SU-DHL-6 (cell line): Measurements from ENCODE around the gene SLPI.

Source experiments
- H2AFZ ChIP-seq: fragments of 200-600 bp; sonication (generic); 2 replicates; pipeline ENCODE4 v1.6.1; 2014; ENCODE audit warnings: low read depth, mild to moderate bottlenecking, moderate library complexity, mixed read lengths, antibody characterized with exemption, low read length; ENCODE audit not compliant: severe bottlenecking
- H3F3A ChIP-seq: fragments of 200-600 bp; shearing (Covaris generic); 2 replicates; pipeline ENCODE4 v1.6.0; 2016; ENCODE audit warnings: antibody characterized with exemption, mild to moderate bottlenecking; ENCODE audit not compliant: insufficient read depth
- H3K27ac ChIP-seq: fragments of 200-600 bp; sonication (generic); 2 replicates; pipeline ENCODE4 v1.5.1; 2016; ENCODE audit warnings: low read depth, mild to moderate bottlenecking, low read length, moderate library complexity, mixed read lengths
- H3K27me3 ChIP-seq: fragments of 200-600 bp; sonication (generic), shearing (Covaris generic); 2 replicates; pipeline ENCODE4 v1.6.0; 2014; ENCODE audit warnings: mild to moderate bottlenecking, low read length
- H3K36me3 ChIP-seq: fragments of 200-600 bp; sonication (generic); 2 replicates; pipeline ENCODE4 v1.6.1; 2014; ENCODE audit warnings: mild to moderate bottlenecking, low read length, mixed read lengths
- H3K4me2 ChIP-seq: fragments of 300-600, 200-600 bp; shearing (Covaris generic), sonication (generic); 2 replicates; pipeline ENCODE4 v1.6.0; 2014; ENCODE audit warnings: low read length, low read depth, mild to moderate bottlenecking; ENCODE audit not compliant: poor library complexity, severe bottlenecking
- H3K4me3 ChIP-seq: fragments of 200-600 bp; sonication (generic); 2 replicates; pipeline ENCODE4 v1.5.1; 2014; ENCODE audit warnings: antibody characterized with exemption, low read length, mild to moderate bottlenecking, mixed read lengths; ENCODE audit not compliant: insufficient read depth, poor library complexity, severe bottlenecking
- H3K79me2 ChIP-seq: fragments of 200-600 bp; sonication (generic); 2 replicates; pipeline ENCODE4 v1.6.1; 2014; ENCODE audit warnings: mild to moderate bottlenecking, low read length, moderate library complexity; ENCODE audit not compliant: insufficient read depth
- H3K9ac ChIP-seq: fragments of 200-600 bp; sonication (generic); 2 replicates; pipeline ENCODE4 v1.7.0; 2014; ENCODE audit warnings: mild to moderate bottlenecking, low read length
- H3K9me2 ChIP-seq: fragments of 200-600 bp; sonication (generic); replicated peaks from 2 replicates; pipeline ENCODE4 v1.6.1; 2014; ENCODE audit warnings: low read length; ENCODE audit not compliant: insufficient read depth
- H3K9me3 ChIP-seq: fragments of 200-600 bp; sonication (generic); 2 replicates; pipeline ENCODE4 v1.6.1; 2014; ENCODE audit warnings: low read length, mixed read lengths; ENCODE audit not compliant: insufficient read depth
- H4K20me1 ChIP-seq: fragments of 200-600 bp; sonication (generic); 2 replicates; pipeline ENCODE4 v1.6.1; 2014; ENCODE audit warnings: low read depth, mild to moderate bottlenecking, antibody characterized with exemption, low read length, moderate library complexity, mixed read lengths
- CTCF ChIP-seq: fragments of 200-600 bp; sonication (generic); IDR thresholded peaks from one replicate; pipeline ENCODE4 v1.5.1; 2017; ENCODE audit warnings: antibody characterized with exemption, mild to moderate bottlenecking, low read length, moderate library complexity; ENCODE audit not compliant: insufficient read depth, poor library complexity, severe bottlenecking
- EZH2phosphoT487 ChIP-seq: fragments of 200-600 bp; sonication (generic), shearing (Covaris generic); conservative IDR thresholded peaks from 2 replicates; pipeline ENCODE4 v1.6.1; 2018; ENCODE audit warnings: mild to moderate bottlenecking, antibody characterized with exemption, low read length, moderate library complexity, mixed read lengths

The SLPI gene

DNA sequence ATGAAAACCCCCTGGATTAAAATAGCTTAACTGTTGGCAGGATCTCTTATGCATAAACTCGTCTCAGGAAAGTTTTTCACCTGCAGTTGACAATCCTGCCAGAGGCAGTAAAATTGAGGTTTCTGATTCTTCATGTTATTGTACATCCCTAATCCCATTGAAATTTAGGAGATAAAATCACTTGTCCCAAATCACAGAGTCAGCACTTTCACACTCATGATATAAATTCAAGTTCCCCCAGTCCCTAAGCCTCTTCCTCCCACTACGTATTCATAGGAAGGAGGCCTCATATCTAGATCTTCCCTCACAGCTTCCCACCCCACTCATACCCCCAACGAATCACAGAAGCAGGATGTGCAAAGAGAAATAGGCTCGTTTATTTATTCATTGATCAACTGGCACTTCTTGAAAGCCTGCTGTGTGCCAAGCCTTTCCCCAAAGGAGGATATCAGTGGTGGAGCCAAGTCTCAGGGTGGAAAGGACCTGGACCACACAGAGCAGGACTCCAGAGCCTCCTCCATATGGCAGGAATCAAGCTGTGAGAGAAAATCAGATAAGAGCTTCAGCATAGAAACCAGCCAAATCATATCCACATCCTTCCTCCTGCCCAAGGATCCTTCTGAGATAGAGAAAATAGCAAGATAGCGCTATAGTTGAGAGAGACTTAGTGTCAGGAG lies 2.3 kb downstream of the SLPI start:
- Histone ChIP-seq H3F3A (no peaks in the 10 kb centered on the region), H3K36me3 (no peaks in the 10 kb centered on the region), H3K9me2 (no peaks in the 10 kb centered on the region), H3K27me3 (peaks cover 4% of the 10 kb centered on the region; the same call in 1 of the 2 replicates), H3K9me3 (no peaks in the 10 kb centered on the region), H4K20me1 (no peaks in the 10 kb centered on the region), H2AFZ (no peak overlapping the region), H3K79me2 (no peaks in the 10 kb centered on the region), H3K4me2 (no peak overlapping the region), H3K27ac (no peak overlapping the region), H3K9ac (no peak overlapping the region), H3K4me3 (no peak overlapping the region)
- TF ChIP-seq CTCF (no peak), EZH2phosphoT487 (no peak)

- H3K4me3 ChIP-seq: no peak overlapping the region
Observed at GRCh38 chr20:45248609-45249008, 5.8 kb downstream of the SLPI start.

GRCh38 chr20:45247865-45248264 lies 6.5 kb downstream of the SLPI start:
- Histone ChIP-seq H3K4me2 (no peak overlapping the region), H3K79me2 (no peaks in the 10 kb centered on the region), H3K27me3 (peaks cover 4% of the 10 kb centered on the region; the same call in 1 of the 2 replicates), H4K20me1 (no peaks in the 10 kb centered on the region), H3K36me3 (no peaks in the 10 kb centered on the region), H3K9me3 (no peaks in the 10 kb centered on the region), H3K9me2 (no peaks in the 10 kb centered on the region), H3K4me3 (no peak overlapping the region), H3K9ac (no peak overlapping the region), H3F3A (no peaks in the 10 kb centered on the region), H2AFZ (no peak overlapping the region), H3K27ac (no peak overlapping the region)
- no peak for TF ChIP-seq CTCF

More at GRCh38 chr20:45248609-45249008, 5.8 kb downstream of the SLPI start:
- H3F3A ChIP-seq: no peaks in the 10 kb centered on the region
- peaks cover 4% of the 10 kb centered on the region; the same call in 1 of the 2 replicates for H3K27me3 ChIP-seq
- no peaks in the 10 kb centered on the region for H3K9me2 ChIP-seq
- no peaks in the 10 kb centered on the region for H3K9me3 ChIP-seq
- H3K27ac ChIP-seq: no peak overlapping the region
- no peaks in the 10 kb centered on the region for H3K36me3 ChIP-seq
- no peaks in the 10 kb centered on the region for H4K20me1 ChIP-seq
- H2AFZ ChIP-seq: no peak overlapping the region
- no peak overlapping the region for H3K9ac ChIP-seq
- no peaks in the 10 kb centered on the region for H3K79me2 ChIP-seq
- TF ChIP-seq EZH2phosphoT487: no peak
- H3K4me2 ChIP-seq: no peak overlapping the region

DNA sequence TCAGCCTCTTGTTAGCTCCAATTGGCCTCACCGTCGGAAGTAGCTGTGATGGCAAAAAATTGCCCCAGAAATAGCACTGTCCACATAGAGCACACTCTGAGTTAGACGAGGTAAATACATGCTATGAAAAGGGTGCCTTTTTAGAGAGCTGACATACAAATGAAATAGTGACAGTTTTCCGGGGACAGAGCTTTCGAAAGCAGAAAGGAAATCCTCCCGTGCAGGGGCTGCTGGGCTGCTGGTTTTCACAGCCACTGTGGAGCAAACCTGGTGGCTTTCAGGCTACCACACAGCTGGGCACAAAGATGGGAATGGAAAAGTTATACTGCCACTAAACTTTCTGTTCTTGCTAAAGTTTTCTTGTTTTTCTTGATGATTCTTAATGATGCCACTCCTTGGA lies 8.3 kb downstream of the SLPI start:
- no peak overlapping the region for H3K9ac ChIP-seq
- no peaks in the 10 kb centered on the region for H3K9me2 ChIP-seq
- no peaks in the 10 kb centered on the region for H3K79me2 ChIP-seq
- H3F3A ChIP-seq: no peaks in the 10 kb centered on the region
- no peak overlapping the region for H3K4me2 ChIP-seq
- H4K20me1 ChIP-seq: no peaks in the 10 kb centered on the region
- H3K27me3 ChIP-seq: peaks cover 4% of the 10 kb centered on the region; the same call in 1 of the 2 replicates
- no peaks in the 10 kb centered on the region for H3K36me3 ChIP-seq
- TF ChIP-seq EZH2phosphoT487 (no peak), CTCF (no peak)
- no peak overlapping the region for H3K4me3 ChIP-seq
- H3K27ac ChIP-seq: no peak overlapping the region
- no peaks in the 10 kb centered on the region for H3K9me3 ChIP-seq
- no peak overlapping the region for H2AFZ ChIP-seq
